ENCODE data around the gene OR5AK2.
"Not testable (repeated sequence)": the region's sequence is repeated elsewhere in the genome, so short reads cannot be mapped to it uniquely, and the experiment has no call there.

Gene OR5AK2, protein sequence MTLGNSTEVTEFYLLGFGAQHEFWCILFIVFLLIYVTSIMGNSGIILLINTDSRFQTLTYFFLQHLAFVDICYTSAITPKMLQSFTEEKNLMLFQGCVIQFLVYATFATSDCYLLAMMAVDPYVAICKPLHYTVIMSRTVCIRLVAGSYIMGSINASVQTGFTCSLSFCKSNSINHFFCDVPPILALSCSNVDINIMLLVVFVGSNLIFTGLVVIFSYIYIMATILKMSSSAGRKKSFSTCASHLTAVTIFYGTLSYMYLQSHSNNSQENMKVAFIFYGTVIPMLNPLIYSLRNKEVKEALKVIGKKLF

DNA sequence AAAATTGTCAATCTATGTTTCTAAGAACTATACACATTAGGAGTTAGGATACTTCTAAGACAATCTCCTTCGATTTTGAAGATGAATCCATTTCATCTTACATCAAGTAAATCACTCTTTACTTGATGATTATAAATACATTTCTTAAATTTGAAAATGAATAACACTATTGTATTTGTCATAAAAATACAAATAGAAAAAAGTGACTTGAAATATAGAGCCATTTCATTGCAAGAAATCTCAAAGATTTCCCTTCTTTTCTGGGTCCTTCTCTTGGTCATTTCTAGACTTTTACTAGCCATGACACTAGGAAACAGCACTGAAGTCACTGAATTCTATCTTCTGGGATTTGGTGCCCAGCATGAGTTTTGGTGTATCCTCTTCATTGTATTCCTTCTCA is at the start of gene OR5AK2:
OR5AK2 (plus strand) TSS at position 301 of the 400 bp plus-strand sequence; CDS start at position 301, 0 bp downstream.
- no peak for DNase-seq (ENCODE audit: low spot score)

GRCh38 chr11:56945526-56945925 is 43.2 kb upstream of the OR5AK2 start:
- not testable (repeated sequence) for DNase-seq (ENCODE audit: low spot score)

GRCh38 chr11:56948991-56949515 is 39.7 kb upstream of the OR5AK2 start:
- no peak for DNase-seq (ENCODE audit: low spot score)

- no peak for DNase-seq (ENCODE audit: low spot score)
Observed at GRCh38 chr11:56950510-56950909, 38.2 kb upstream of the OR5AK2 start.

- DNase-seq (ENCODE audit: low spot score): not testable (repeated sequence)
Observed at GRCh38 chr11:56953907-56954306, 34.8 kb upstream of the OR5AK2 start.

DNA sequence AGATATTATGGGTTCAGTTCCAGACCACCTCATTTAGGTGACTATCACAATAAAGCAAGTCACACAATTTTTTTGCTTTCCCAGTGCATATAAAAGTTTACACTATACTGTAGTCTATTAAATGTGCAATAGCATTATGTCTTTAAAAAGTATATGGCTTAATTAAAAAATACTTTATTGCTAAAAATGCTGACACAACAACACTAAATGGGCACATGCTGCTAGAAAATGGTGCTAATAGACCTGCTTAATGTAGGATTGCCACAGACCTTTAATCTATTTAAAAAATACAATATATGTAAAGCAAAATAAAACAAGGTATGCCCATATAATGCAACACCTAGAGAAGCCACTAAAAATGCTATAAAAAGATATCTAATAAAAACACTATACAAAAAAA is 27.1 kb upstream of the OR5AK2 start:
- DNase-seq (ENCODE audit: low spot score): no peak

- DNase-seq (ENCODE audit: low spot score): no peak
Observed at GRCh38 chr11:56967726-56968125, 21.0 kb upstream of the OR5AK2 start.

DNA sequence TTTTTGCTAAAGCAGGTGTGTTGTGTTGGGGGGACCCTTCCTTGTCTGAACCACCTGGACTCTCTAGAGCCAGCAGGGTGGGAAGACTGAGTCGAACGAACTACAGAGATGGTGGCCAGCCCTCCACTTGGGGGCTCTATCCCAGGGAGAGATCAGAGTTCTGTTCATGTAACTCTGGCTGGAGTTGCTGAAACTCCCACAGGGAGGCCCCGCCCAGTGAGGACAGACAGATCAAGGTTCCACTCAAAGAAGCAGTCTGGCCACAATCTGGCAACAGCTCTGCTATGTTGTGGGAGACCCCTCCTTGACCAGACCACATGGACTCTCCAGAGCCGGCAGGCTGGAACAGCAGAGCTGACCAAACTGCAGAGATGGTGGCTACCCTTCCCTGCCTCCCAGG is 20.2 kb upstream of the OR5AK2 start:
- no peak for DNase-seq (ENCODE audit: low spot score)

DNA sequence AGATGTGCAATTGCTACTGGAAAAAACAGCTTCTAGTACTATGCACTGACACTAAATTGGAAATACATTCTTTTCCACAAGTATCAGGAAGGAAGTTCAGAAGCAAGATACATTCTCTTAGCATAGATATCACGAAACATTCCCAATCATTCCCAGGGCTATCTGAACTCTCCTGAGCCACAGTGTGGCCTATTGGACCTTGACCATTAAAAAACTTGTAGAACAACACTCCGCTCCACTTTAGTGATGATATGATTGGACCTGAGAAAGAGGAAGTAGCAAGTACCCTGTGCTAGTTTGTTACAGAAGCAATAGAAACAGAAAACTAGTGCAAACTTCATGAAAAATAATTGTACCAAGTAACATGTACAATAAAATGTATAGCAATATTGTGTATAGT is 11.4 kb upstream of the OR5AK2 start:
- DNase-seq (ENCODE audit: low spot score): no peak

- DNase-seq (ENCODE audit: low spot score): no peak
Observed at GRCh38 chr11:56990702-56991101, 2.0 kb downstream of the OR5AK2 start.

DNA sequence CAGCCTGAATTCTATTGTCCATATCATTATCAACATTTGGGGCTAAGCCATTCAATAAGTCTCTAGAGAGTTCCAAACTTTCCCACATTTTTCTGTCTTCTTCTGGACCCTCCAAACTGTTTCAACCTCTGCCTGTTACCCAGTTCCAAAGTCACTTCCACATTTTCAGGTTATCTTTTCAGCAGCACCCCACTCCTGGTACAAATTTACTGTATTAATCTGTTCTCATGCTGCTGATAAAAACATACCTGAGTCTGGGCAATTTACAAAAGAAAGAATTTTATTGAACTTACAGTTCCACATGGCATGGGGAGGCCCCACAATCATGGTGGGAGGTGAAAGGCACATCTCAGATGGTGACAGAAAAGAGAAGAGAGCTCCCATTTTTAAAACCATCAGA is 5.8 kb downstream of the OR5AK2 start:
- DNase-seq (ENCODE audit: low spot score): no peak

GRCh38 chr11:57001674-57002401 is 13.1 kb downstream of the OR5AK2 start:
- DNase-seq (ENCODE audit: low spot score): no peak

DNA sequence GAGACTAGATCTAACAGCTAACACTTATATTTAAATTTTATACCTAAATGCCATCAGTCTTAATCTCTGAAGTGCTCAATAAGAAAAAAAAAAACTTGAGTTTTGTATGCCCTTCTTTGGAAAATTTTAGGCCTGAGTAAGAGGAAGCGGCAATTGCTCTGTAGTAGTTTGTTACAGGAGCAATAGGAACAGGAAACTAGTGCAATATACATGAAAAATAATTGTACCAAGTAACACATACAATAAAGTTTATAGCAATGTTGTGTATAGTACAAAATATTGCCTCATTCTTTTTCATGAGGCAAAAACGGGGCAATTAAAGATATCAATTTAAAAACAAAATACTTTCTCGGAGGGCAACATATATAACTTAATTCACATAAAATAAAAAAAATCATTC is 19.7 kb downstream of the OR5AK2 start:
- no peak for DNase-seq (ENCODE audit: low spot score)

DNA sequence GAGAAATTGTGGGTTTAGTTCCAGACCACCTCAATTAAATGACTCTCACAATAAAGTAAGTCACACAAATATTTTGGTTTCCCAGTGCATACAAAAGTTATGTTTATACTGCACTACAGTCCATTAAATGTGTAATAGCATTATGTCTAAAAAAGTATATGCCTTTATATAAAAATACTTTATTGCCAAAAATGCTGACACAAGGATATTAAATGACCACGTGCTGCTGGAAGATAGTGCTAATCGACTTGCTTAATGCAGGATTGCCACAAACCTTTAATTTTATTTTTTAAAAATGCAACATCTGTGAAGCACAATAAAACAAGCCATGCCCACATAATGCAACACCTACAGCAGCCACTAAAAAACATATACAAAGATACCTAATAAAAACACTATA is 27.0 kb downstream of the OR5AK2 start:
- DNase-seq (ENCODE audit: low spot score): no peak

- DNase-seq (ENCODE audit: low spot score): no peak
Observed at GRCh38 chr11:57031556-57031955, 42.8 kb downstream of the OR5AK2 start.

All from left forelimb (tissue), 1 donor.